HCT116 (cell line): Measurements from ENCODE around the gene SGF29. TPM values are rescaled to one million over a fixed set of nuclear protein-coding genes. Genes with fewer than 3 reads are reported as not detected.
"Not testable (repeated sequence)": the region's sequence is repeated elsewhere in the genome, so short reads cannot be mapped to it uniquely, and the experiment has no call there.

ENCODE experiments used
- ATAC-seq: fragments of 200-7000 bp; cut with Tn5 transposase; 2 replicates; pipeline ENCODE4 v1.9.1; 2020; ENCODE audit warnings: mild to moderate bottlenecking, moderate library complexity
- BruUV-seq: library from RNA; stranded (reverse); fragments of 400-500 nt; replicated peaks from 2 replicates; lab custom pipeline; 2021; lab: Mats Ljungman, UMichigan
- CTCF ChIA-PET: fragments of 300-600 bp; sonication (Branson Sonifier 250); formaldehyde crosslinking; loops from one replicate; lab custom pipeline; 2021; ENCODE audit warnings: antibody characterized with exemption; lab: Charles Lee
- POLR2A ChIA-PET: fragments of 300-600, 350-600 bp; sonication (Branson Sonifier 250); formaldehyde crosslinking; loops from one replicate; lab custom pipeline; 2021; ENCODE audit warnings: antibody characterized with exemption; lab: Charles Lee
- RAD21 ChIA-PET, 2 experiments: fragments of 300-600 bp; sonication (Branson Sonifier 250); formaldehyde crosslinking; loops; one replicate each; lab custom pipeline; 2023; ENCODE audit warnings: low total read pairs in 2 of 2; ENCODE audit not compliant: uncharacterized antibody in 2 of 2, unreplicated experiment in 2 of 2, low non-redundant PET in 1 of 2; lab: Charles Lee
- DNase-seq: peaks from one replicate; pipeline ENCODE4 v3.0.0-alpha.2; 2010; ENCODE audit warnings: low read depth, low spot score
- H2AFZ ChIP-seq: fragments of 200-600 bp; shearing (Covaris generic), sonication (generic); 2 replicates; pipeline ENCODE4 v1.6.1; 2017; ENCODE audit warnings: low read depth, mixed run types, mixed read lengths, antibody characterized with exemption, low read length; ENCODE audit not compliant: poor library complexity, severe bottlenecking
- H3K27ac ChIP-seq: 2 replicates; pipeline ENCODE4 v1.5.1; 2012; ENCODE audit warnings: low read depth, low read length
- H3K27me3 ChIP-seq: fragments of 200-600 bp; sonication (generic); 2 replicates; pipeline ENCODE4 v1.6.1; 2016; ENCODE audit warnings: mixed run types, low read length, mixed read lengths; ENCODE audit not compliant: insufficient read depth
- H3K36me3 ChIP-seq, 2 experiments: fragments of 200-500 bp in 1 of 2; fragments of 200-600 bp in 1 of 2; sonication (Bioruptor generic) in 1 of 2; sonication (generic) in 1 of 2; 2 replicates each; pipeline versions ENCODE4 v1.5.1 to v1.6.1; 2014 to 2016; ENCODE audit warnings: low read length in 2 of 2, inconsistent platforms in 1 of 2, mixed read lengths in 1 of 2, mixed run types in 1 of 2; ENCODE audit not compliant: insufficient read depth in 2 of 2, control insufficient read depth in 1 of 2
- H3K4me1 ChIP-seq, 2 experiments: fragments of 200-600 bp in 1 of 2; sonication (generic) in 1 of 2; 2 replicates each; pipeline versions ENCODE4 v1.5.1 to v1.6.1; 2012 to 2017; ENCODE audit warnings: low read length in 2 of 2, inconsistent platforms in 1 of 2, mild to moderate bottlenecking in 1 of 2, mixed read lengths in 1 of 2, mixed run types in 1 of 2, moderate library complexity in 1 of 2; ENCODE audit not compliant: insufficient read depth in 2 of 2, control insufficient read depth in 1 of 2
- H3K4me2 ChIP-seq: fragments of 200-600 bp; sonication (generic); 2 replicates; pipeline ENCODE4 v1.6.1; 2017; ENCODE audit warnings: mixed run types, low read length, mixed read lengths
- H3K4me3 ChIP-seq, 2 experiments: fragments of 200-600 bp in 1 of 2; sonication (generic) in 1 of 2; replicated peaks in 1 of 2; 2 replicates each; pipeline ENCODE4 v1.5.1; 2011 to 2016; ENCODE audit warnings: low read length in 2 of 2, control low read depth in 1 of 2, low read depth in 1 of 2, mild to moderate bottlenecking in 1 of 2, mixed read lengths in 1 of 2, mixed run types in 1 of 2
- H3K79me2 ChIP-seq: fragments of 200-600 bp; sonication (generic); 2 replicates; pipeline ENCODE4 v1.6.1; 2017; ENCODE audit warnings: mild to moderate bottlenecking, mixed run types, low read length, moderate library complexity, mixed read lengths; ENCODE audit not compliant: insufficient read depth
- H3K9ac ChIP-seq: fragments of 200-600 bp; sonication (generic); 2 replicates; pipeline ENCODE4 v1.6.1; 2016; ENCODE audit warnings: low read length, mixed read lengths
- H3K9me2 ChIP-seq: fragments of 200-600 bp; sonication (generic), shearing (Covaris generic); 2 replicates; pipeline ENCODE4 v1.6.1; 2017; ENCODE audit warnings: mixed run types, mild to moderate bottlenecking, moderate library complexity; ENCODE audit not compliant: insufficient read depth
- H3K9me3 ChIP-seq, 2 experiments: fragments of 200-500 bp in 1 of 2; fragments of 200-600 bp in 1 of 2; sonication (Bioruptor generic) in 1 of 2; sonication (generic) in 1 of 2; 2 replicates each; pipeline ENCODE4 v1.6.1; 2014 to 2017; ENCODE audit warnings: low read length in 2 of 2, mixed read lengths in 2 of 2, inconsistent platforms in 1 of 2, low read depth in 1 of 2, mild to moderate bottlenecking in 1 of 2, mixed run types in 1 of 2, moderate library complexity in 1 of 2; ENCODE audit not compliant: control insufficient read depth in 1 of 2, insufficient read depth in 1 of 2
- H4K20me1 ChIP-seq: fragments of 200-600 bp; sonication (generic), shearing (Covaris generic); 2 replicates; pipeline ENCODE4 v1.6.1; 2017; ENCODE audit warnings: mixed run types, mild to moderate bottlenecking, moderate library complexity; ENCODE audit not compliant: insufficient read depth
- intact Hi-C: fragments of 100-400 bp; cut with micrococcal nuclease; formaldehyde crosslinking; loops from 2 replicates; pipeline ENCODE4 v1.10.0; 2022
- total RNA-seq: library from RNA; stranded (reverse); gene quantifications from one replicate; pipeline ENCODE4 v1.2.1, GENCODE V29; 2021; ENCODE audit not compliant: unreplicated experiment
- TF ChIP-seq, protein P1 (sequence below): IDR thresholded peaks from 2 replicates; pipeline ENCODE4 v1.6.1; 2012

The SGF29 gene
- total RNA-seq, 1 experiment from 2014 or later: 19.7 TPM

DNA sequence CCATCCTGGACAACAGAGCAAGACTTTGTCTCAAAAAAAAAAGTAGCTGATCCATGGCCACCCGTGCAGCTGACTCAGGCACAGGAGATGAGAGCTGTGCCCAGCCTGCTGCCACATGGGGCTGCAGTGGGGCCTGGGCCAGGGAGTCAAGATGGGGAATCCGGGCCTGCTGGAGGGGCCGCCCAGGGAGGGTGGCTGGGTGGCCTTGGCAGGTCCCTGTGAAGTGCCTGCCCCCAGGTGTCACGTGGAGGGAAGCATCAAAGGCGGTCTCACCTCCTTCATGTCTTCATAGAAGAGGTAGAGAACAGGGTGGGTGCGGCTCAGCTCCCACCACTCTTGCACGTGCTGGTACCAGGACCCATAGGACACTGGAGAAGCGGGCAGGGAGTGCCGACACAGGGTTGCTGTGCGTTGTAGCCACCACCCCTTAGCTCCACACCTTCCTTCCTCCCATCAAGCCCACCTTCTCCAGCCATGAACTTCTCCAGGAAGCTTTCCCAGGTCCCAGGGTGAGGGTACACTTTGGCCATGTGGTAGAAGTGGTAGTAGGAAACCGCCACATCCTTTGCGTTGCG lies 39.3 kb downstream of the SGF29 start:
- ChIA-PET RAD21 (no interaction called here), CTCF (no interaction called here), POLR2A (no interaction called here)
- Histone ChIP-seq H3K4me1 (peaks cover 20 to 21% of the 10 kb centered on the region in 2 experiments), H3K9me2 (no peaks in the 10 kb centered on the region), H3K36me3 (peaks cover 0 to 3% of the 10 kb centered on the region in 2 experiments; a peak in 1 of 4 replicates), H2AFZ (no peak overlapping the region), H3K4me2 (no peak overlapping the region), H3K4me3 (no peak overlapping the region), H3K9me3 (no peaks in the 10 kb centered on the region), H3K27me3 (no peaks in the 10 kb centered on the region), H3K79me2 (no peaks in the 10 kb centered on the region), H3K9ac (no peak overlapping the region), H3K27ac (no peak overlapping the region), H4K20me1 (no peaks in the 10 kb centered on the region)
- intact Hi-C loops: no loop called here
- DNase-seq (no peak), ATAC-seq (no peak)
- TSS peak; percentile 33 for BruUV-seq
- TF ChIP-seq, protein P1, sequence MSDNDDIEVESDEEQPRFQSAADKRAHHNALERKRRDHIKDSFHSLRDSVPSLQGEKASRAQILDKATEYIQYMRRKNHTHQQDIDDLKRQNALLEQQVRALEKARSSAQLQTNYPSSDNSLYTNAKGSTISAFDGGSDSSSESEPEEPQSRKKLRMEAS: no peak

DNA sequence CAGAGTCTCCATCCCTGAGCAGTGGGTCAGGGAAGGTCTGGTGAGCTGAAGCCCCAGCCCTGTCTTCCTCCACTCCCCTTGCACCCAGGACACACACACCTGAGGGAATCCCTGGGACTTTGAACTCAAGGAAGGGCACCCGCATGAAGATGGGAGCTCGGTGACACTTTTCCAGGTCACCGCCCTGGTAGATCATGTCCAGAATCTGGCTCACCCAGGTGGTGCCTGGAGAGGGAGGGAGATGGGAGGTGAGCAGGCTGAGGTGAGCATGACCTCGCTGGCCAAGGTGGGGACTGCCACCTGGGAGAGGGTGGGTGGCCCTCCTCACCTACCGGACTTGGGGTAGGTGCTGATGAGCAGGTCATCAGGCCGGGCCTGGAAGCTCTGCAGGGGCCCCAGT lies 41.7 kb downstream of the SGF29 start:
- H3K27ac ChIP-seq, RAD21 ChIA-PET, H3K9ac ChIP-seq, intact Hi-C loops, H3K79me2 ChIP-seq, DNase-seq, H3K9me3 ChIP-seq, H3K4me3 ChIP-seq, H4K20me1 ChIP-seq, CTCF ChIA-PET, BruUV-seq, H3K27me3 ChIP-seq, H3K9me2 ChIP-seq, ATAC-seq, H3K4me2 ChIP-seq, H2AFZ ChIP-seq, H3K36me3 ChIP-seq: not testable (repeated sequence)
- peaks cover 21 to 22% of the 10 kb centered on the region in 2 experiments for H3K4me1 ChIP-seq
- POLR2A ChIA-PET: interaction anchor here (1.1 kb wide), 1 partner anchor 14 kb away, joined by 3 read pairs; the partner anchor contains the start of gene SULT1A1
